Prostate gland (tissue), 2 donors: Measurements from ENCODE around the gene USP17L19.
"Not testable (repeated sequence)": the region's sequence is repeated elsewhere in the genome, so short reads cannot be mapped to it uniquely, and the experiment has no call there.

ENCODE experiments used
- CTCF ChIP-seq, 4 experiments: fragments of 200-600 bp in 2 of 4; fragments of 450-650 bp in 2 of 4; sonication (generic) in 2 of 4; IDR thresholded peaks; 1 replicate in 3 of 4; 2 replicates in 1 of 4; pipeline ENCODE4 v1.5.1; 2016 to 2019; ENCODE audit warnings: antibody characterized with exemption in 4 of 4, mild to moderate bottlenecking in 2 of 4, moderate library complexity in 2 of 4
- POLR2A ChIP-seq: fragments of 450-650 bp; IDR thresholded peaks from one replicate; pipeline ENCODE4 v1.6.1; 2016; ENCODE audit warnings: antibody characterized with exemption, mild to moderate bottlenecking
- POLR2AphosphoS5 ChIP-seq: sonication (generic); formaldehyde crosslinking; IDR thresholded peaks from one replicate; pipeline ENCODE4 v1.6.1; 2017; ENCODE audit warnings: antibody characterized with exemption

GRCh38 chr4:9219852-9220251, 33.3 kb upstream of the USP17L19 start, which contains the start of gene USP17L12:
- not testable (repeated sequence) for TF ChIP-seq CTCF (IDR thresholded peaks at IDR 0.05); POLR2AphosphoS5; POLR2A
